Pulmonary artery endothelial cell (primary cell): Measurements from ENCODE around the gene FHDC1. TPM values are rescaled to one million over a fixed set of nuclear protein-coding genes. Genes with fewer than 3 reads are reported as not detected.
"Not testable (repeated sequence)": the region's sequence is repeated elsewhere in the genome, so short reads cannot be mapped to it uniquely, and the experiment has no call there.

Experiments used
- DNase-seq: peaks from one replicate; pipeline ENCODE4 v3.0.0-alpha.2; 2011; ENCODE audit warnings: low read depth, low spot score
- total RNA-seq: library from RNA; depleted of rRNA; stranded (reverse); fragments of >200 nt; gene quantifications from 2 replicates; pipeline ENCODE4 v1.2.3, GENCODE V29; 2014

The FHDC1 gene, protein sequence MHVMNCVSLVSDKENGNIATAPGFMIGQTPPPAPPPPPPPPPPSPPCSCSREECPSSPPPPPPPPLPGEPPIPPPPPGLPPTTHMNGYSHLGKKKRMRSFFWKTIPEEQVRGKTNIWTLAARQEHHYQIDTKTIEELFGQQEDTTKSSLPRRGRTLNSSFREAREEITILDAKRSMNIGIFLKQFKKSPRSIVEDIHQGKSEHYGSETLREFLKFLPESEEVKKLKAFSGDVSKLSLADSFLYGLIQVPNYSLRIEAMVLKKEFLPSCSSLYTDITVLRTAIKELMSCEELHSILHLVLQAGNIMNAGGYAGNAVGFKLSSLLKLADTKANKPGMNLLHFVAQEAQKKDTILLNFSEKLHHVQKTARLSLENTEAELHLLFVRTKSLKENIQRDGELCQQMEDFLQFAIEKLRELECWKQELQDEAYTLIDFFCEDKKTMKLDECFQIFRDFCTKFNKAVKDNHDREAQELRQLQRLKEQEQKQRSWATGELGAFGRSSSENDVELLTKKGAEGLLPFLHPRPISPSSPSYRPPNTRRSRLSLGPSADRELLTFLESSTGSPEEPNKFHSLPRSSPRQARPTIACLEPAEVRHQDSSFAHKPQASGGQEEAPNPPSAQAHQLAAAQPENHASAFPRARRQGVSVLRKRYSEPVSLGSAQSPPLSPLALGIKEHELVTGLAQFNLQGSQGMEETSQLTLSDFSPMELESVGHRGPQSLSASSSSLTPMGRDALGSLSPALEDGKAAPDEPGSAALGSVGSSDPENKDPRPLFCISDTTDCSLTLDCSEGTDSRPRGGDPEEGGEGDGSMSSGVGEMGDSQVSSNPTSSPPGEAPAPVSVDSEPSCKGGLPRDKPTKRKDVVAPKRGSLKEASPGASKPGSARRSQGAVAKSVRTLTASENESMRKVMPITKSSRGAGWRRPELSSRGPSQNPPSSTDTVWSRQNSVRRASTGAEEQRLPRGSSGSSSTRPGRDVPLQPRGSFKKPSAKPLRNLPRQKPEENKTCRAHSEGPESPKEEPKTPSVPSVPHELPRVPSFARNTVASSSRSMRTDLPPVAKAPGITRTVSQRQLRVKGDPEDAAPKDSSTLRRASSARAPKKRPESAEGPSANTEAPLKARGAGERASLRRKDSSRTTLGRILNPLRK
- under 0.01 and 0.04 TPM in 2 replicates for total RNA-seq

DNA sequence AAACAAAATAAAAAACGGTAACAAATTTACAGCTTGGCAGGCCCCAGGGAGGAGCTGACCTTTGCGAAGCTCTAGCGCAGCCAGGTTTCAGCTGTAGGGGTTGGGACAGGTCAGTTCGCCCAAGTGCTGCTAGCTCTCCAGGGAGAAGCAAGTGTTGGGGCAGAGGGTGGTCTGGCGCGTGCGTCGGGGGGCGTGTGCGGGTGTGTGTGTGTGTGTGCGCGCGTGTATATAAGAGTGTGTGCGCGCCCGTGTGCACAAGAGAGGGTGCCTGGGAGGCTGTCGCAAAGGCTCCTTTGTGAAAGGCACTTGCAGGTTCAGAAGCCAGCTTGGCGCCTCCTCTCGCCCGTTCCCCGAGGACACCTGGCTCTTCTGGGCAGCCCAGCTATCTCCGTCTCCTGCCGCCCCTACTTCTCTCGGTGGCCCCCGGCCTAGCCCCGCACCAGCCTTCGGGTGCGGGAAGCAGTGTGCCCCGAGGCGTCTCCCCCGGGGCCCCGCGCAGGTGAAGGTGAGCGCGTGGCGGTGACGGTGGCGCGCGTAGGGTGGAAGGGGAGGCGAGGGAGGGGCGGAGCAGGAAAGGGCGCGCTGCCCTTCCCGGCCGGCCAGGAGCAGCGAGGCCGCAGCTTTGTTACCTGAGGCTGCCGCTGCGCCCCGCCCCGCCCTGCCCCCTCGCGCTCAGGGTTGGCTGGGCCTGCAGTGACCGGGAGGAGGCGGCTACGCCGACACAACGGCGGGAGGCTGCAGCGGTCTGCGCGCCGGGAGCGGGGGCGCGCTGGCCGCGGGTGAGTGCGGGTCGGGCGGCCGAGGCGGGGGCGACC is at the start of gene FHDC1:
FHDC1 (plus strand) TSS at position 693 of the 815 bp plus-strand sequence. CDS start 6,735 bp downstream, outside the sequence.
- DNase-seq = no peak

DNA sequence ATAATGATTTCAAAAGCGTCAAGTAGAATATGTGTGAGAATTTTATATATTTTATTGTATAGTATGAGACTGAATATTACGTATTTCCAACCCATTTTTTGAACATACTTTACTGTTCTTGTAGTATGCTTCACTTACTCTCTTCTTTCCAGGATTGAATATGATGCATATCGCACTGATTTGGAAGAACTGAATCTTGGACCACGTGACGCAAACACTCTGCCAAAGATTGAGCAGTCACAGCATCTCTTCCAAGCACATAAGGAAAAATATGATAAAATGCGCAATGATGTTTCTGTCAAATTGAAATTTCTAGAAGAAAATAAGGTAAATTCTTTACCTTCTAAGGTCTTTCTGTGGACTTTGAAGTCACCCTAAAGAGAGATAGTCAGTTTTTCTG is 48.1 kb upstream of the FHDC1 start:
- no peak for DNase-seq

DNA sequence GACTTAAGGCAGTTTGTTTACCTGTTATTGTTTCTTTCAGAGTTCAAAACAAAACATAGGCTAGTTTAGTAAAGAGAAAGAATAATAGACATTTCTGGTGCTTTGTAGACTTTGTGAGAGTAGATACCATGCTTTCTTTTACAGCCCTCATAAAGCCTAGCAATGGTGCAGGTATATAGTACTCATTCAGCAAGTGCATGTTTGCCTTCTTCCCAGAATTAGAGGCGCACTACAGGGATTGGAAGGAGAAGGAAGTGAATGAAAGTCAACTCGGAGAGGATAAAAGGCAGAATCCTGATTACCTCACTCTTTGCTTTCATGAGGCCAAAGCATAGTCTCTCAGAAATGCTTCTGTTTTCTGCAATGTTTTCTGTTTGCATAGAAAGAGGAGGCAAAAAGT is 43.1 kb upstream of the FHDC1 start:
- no peak for DNase-seq

DNA sequence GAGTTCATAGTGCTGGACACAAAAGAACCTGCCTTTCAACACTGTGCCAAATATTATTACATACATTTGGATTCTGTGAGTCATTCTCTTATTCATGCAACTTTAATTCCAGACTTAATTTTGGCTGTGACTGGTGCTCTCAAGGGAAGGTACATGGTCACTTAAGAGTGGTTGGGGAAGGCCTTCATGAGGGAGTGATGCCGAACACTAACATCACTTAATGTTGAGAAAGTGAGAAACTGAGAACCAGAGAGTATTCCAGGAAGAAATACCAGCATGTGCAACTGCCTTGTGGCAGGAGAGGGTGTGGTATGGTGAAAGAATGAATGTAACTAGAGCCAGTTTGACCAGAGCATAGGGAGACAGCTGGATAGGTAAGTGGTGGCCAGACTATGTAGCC is 41.5 kb upstream of the FHDC1 start:
- DNase-seq = no peak

DNA sequence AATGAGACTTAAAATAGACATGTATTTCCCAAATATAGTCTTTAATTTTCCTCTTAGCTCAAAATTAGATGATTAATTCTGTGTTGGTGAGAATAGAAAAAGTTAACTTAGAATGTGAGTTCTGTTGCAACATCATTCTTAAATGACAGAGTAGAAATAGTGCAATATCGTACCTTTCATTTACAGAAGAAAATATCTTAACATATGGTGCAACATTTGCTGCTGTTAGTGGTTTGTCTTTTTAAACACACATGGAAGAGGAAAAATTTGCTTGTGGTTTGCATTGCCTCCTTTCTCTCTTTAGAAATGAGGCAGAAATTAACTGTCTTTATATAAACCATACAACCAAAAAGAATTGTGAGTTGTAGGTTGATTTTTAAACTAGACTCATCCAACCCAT is 39.3 kb upstream of the FHDC1 start:
- DNase-seq = no peak

DNA sequence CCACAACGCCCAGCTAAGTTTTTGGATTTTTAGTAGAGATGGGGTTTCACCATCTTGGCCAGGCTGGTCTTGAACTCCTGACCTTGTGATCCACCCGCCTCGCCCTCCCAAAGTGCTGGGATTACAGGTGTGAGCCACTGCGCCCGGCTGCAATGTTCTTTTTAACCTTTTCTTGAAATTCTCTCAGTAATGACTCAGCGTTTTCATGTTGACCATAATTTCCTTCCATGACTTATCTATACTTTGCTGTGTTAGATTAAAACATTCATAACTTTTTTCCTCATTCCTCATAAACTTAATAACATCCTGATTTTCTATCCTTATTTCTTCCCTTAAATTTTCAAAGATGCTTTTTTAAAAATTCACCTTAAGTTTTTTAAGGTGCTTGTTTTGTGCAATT is 38.0 kb upstream of the FHDC1 start:
- DNase-seq = not testable (repeated sequence)

DNA sequence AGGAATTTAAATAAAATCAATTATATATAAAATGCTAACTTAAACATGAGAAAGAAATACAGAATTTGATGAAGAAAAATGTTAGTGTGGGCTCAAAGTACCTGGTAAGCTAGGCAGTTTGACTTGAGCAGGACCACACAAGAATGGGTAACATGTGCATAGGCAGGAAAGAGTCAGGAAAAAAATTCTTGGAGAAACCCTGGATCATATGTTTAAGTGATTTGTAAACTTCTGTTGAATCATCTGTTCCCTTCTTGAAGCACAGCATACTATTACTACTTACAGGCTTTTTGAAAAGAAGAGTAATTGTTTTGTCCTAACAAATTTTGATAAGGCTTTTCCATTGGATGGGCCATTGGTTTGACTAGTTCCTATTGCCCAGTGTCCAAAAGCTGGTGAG is 37.5 kb upstream of the FHDC1 start:
- no peak for DNase-seq

DNA sequence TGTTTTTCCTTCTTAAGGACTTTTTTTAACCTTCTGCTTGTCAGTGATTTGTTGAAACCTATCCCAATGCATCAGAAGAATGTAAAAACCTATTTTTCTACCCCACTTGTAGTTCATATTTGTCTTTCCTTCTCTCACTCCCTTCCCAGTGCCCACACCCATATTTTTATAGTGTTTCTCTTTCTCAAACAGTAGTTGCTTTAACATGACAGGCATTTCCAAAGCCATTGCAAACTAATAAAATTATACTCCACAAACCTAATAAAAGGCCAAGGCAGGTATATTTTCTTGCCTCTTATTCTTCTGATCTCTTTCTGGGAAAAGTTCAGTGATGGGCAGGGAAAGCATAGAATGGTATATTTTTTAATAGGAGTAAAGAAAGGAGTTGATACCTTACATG is 35.7 kb upstream of the FHDC1 start:
- DNase-seq = no peak

DNA sequence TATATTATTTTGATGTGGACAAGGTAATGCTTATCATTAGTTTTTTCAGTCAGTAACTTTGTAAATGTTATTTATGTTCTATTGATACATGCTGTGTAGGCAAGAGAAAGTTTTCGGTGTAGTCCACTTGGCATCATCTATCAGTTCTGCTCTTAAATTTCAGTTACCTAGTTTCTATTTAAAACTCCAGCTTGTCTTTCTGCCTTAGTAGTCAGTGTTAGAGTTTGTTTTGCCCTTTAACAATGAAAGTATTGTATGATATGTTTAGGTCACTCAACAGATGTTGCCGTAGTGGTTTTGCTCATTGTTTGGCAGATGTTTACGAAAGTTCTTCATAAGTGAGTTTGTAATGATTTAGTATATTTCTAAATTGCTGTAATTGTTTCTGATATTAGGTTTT is 34.9 kb upstream of the FHDC1 start:
- DNase-seq = no peak

DNA sequence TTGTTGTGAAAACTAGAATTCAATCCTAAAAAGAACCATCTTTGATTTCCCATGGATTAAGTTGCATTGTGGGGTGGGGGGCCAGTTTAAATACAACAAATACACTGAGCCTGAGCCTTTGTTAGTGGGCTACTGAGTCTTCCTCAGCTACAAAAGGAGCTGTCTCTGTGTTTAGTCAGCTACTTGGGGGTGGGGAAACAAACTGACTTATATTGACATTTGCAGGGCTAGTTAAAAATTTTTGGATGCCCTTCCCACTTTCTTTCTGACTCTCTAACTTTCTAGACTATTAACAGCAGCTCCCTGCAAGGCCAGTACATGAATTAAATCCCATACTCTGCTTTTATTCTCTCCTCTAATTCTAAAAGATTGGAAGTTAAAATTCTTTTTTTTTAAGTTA is 32.5 kb upstream of the FHDC1 start:
- no peak for DNase-seq

DNA sequence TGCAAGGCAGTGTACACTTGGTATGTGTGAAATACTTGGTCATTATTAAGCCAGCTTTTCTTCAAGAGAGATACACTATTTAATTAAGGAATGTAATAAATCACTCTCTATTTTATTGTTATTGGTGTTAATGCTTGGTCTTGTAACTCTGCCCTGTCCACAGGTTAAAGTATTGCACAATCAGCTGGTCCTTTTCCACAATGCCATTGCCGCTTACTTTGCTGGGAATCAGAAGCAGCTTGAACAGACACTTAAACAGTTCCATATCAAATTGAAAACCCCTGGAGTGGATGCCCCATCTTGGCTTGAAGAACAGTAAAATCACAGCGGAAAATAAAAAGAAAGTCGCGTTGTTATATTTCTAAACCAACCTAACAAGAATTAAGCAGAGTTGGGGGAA is 26.2 kb upstream of the FHDC1 start:
- no peak for DNase-seq

DNA sequence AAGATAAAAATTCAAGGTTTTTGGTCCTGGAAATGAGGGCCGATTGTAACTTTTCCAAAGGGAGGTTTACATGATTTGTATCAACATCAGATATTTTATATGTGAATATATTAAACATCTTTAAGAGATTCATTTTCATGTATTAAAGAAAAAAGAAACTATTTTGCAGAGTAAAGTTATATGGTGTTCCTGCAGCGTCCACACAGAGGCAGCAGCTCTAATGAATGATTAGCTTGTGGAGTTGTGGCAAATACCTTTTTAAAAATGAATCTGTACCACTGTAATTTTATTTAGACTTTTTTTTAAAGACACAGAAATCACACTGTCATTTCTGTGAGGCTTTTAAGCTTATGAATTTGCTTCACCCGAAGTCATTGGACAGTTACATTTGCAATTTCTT is 25.6 kb upstream of the FHDC1 start:
- no peak for DNase-seq

DNA sequence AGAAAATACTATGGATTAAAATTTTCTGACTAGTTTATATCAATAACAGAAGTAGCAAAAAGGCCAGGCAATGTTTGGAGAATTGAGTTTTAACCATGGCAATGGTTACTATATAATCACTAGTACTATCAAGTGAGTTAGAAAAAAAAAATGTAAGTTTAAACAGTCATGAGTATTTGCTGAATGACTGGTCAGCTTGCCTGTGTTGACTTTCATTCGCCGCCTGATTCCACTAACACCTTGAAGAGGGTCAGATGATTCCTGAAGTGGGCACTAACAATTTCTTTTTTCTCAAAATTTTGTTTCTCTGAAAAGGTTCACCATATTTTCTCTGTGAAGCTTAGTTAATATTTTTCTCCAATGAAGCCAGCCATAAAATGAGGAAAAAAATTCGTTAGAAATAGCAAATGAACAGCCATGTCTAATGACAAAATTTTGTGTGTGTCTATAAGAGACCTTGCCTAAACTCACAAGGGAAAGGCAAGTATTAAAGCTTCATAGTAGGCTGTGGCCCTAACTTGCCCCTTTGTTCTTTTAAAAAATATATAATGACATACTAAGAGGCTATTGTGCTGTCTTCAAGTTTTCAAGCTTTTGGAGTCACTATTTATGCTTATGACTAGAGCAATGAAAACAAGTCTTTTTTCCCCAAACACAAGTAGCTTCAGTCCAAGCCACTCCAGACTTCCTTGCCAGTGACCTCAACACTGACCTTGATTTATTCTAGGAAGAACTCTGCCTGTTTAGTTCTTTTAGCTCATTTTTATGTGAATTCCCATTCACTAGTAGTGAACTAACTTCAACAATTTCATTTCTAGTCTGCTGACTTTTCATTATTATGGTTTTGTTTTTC is 18.4 kb upstream of the FHDC1 start:
- DNase-seq = no peak

DNA sequence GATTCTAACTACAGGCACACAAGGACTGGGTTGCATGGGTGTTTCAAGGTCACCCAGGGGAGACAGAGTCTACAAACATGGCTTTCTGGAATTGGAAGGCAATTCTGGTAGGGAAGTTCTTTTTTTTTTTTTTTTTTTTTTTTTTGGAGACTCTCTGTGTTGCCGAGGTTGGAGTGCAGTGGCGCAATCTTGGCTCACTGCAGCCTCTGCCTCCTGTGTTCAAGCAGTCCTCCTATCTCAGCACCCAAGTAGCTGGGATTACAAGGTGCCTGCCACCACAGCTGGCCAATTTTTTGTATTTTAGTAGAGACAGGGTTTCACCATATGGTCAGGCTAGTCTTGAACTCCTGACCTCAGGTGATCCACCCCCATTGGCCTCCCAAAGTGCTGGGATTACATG is 16.3 kb upstream of the FHDC1 start:
- DNase-seq = no peak

DNA sequence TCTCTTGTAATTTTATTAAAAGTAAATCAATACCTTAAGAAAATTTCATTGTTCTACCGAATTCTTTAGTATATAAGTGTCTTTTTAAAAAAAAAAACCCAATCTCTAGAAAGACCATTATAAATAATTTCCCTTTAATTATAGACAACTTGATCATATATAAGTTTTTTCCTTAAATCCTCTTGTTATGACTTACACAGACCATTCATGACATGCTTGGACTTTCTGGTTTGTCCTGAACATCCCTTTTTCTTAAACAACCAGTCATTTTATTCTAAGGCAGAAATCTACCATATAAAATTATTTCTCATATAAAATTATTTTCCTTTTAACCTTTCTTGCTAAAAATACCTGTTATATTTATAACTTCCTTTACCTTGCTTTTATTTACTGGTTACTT is 15.4 kb upstream of the FHDC1 start:
- DNase-seq = no peak

DNA sequence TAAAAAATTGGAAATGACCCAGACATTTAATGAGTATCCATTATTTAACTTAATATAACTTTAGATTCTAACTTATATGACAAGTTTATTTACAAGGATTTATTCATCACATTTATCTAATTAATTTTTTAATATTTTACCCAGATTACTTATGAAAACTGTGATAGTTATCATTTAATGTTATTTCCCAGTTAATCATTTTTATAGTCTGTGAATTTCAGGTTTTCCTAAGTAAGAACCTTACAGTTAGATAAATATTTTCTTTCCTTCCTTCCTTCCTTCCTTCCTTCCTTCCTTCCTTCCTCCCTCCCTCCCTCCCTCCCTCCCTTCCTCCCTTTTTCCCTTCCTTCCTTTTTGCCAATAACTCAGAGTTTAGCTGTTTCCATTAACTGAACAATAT is 14.8 kb upstream of the FHDC1 start:
- no peak for DNase-seq

DNA sequence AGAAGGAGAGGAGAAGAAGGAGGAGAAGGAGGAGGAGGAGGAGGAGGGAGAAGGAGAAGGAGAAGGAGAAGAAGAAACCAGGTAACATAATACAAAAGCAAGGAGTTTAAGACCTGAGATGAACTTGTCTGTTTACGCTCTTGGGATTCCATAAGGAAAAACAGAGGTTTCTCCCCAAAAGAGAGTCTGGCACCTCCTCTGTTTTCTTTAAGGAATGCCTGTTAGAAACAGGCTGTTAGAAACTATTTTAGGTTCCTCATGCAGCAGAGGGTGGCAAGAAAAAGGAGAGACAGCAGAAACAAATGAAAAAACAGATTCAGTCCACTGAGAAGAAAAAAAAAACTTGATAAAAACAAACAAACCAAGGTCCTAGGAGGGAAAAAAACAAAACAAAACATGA is 10.3 kb upstream of the FHDC1 start:
- DNase-seq = no peak

DNA sequence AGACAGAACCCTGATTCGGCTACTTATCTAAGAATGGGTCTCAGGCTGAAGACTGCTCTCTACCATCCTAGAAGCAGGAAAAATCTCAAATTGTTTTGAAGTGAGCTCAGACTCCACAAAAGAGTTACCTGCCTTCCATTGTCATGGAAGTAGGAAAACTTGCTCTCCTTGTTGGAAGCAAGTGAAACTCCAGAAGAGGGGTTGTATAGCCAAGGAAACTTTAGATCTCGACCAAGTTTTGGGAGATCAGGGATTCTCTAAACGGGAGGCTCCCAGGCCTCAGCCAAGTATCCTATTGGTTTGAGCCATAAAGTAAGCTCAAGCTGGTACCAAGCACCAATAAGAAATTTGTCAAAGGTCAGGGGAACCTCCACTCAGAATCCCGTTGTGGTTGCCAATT is 9.2 kb upstream of the FHDC1 start:
- no peak for DNase-seq

DNA sequence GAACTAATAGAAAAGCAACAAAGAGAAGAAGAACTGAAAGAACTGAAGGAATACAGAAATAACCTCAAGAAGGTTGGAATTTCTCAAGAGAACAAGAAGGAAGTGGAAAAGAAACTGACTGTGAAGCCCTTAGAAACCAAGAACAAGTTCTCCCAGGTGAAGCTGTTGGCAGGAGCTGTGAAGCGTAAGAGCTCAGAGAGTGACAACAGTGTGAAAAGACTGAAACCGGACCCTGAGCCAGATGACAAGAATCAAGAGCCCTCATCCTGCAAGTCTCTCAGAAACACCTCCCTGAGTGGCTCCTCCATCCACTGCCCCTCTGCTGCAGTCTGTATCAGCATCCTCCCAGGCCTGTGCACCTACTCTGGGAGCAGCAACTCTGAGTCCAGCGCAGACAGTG is 8.4 kb upstream of the FHDC1 start:
- DNase-seq = no peak

DNA sequence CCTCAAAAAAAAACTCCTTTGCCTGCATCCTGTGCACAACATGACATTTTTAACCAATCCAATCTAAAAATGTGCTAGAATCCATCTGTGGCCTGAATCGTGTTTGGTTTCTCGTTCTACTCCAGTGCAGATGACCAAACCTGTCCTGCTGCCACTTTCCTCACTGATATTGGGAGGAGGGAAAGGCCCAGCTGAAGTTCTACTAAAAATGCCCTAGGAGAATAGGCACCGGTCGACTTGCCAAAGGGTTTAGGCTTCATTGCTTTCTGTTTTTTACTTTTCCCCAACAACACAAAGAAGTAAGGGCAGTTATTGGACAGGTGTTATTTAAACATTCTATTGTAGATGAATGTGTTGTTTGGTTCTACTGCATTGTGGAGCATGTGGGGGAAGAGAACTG is 7.8 kb upstream of the FHDC1 start:
- no peak for DNase-seq
